Smooth muscle cell of the brain vasculature (primary cell): Measurements from ENCODE around the gene PLSCR5.
A peak's percentile ranks its signal among the peaks of the same experiment; 100 is the strongest.

ENCODE experiments used
- DNase-seq: peaks from one replicate; pipeline ENCODE4 v3.0.0-alpha.2; 2012; ENCODE audit warnings: low read depth, low spot score

Gene PLSCR5

DNA sequence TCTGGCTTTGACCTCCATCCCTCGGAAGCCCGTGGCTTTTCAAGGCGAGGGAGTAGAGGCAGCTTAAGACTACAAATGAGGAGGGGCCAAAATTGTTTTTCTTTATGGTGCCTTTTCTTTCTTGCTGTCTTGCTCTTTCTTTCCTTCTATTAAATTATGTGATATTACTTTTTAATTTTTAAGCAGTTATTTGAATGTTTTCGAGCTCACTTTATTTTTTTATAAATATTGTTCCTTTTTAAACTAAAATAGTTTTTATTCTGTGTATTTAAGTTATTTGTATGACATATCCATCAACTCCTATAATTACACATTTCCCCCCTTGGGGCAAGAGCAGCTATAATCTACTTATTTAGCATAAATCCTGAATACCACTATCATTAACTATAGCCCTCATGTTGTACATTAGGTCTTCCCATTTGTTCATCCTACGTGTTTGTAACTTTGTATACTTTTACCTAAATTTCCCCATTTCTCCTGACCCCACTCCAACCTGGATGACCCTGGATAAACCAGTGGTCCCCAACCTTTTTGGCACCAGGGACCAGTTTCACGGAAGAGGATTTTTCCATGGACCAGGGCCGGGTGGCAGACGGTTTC is 60.1 kb downstream of the PLSCR5 start:
- no peak for DNase-seq

DNA sequence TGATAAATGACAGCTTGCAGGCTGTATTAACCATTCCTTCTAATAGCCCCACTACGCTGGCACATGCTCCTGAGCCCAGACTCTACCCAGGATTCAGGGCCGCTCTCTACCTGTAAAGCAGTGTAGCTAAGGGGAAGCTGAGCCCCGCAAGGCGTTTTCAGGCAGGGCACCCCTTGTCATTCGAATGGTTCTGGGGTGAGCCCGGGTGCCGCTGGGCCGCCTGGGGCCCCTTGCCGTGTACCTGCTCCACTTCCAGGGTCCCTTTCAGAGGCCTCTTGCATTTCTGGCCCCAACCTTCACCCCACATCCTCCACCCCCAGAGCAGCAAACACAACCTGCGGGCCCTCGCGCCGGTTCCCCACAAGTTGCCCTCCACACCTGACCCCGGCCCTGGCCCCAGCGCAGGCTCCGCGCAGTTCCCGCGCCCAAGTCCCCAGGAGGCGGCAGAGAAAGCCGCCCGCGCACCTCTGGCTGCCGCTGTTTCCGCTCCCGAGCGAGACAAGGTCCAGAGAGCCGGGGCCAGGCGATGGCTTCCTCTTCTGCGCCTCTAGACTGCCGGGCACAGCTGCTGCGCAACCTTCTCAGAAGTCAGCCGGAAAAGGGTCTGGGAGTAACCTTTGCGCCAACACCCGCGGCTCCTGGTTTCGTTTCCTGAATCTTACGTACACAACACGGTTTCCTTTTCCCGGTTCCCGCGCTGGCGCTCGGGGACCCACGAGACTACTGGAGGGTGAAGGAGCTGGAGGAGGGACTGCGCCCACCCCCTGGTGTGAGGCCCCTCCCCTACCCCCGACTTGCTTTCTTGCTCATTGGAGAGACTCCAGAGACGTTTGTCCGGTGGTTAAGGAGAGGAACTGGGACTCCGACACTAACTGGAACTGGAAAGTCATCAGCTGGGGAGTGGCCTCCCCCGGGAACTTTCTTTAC is 60.9 kb downstream of the PLSCR5 start, which contains the start of gene PLSCR1:
PLSCR1 (minus strand) TSS at position 606 of the 927 bp plus-strand sequence. CDS start 8,055 bp downstream, outside the sequence.
- DNase-seq: peak; percentile 92

DNA sequence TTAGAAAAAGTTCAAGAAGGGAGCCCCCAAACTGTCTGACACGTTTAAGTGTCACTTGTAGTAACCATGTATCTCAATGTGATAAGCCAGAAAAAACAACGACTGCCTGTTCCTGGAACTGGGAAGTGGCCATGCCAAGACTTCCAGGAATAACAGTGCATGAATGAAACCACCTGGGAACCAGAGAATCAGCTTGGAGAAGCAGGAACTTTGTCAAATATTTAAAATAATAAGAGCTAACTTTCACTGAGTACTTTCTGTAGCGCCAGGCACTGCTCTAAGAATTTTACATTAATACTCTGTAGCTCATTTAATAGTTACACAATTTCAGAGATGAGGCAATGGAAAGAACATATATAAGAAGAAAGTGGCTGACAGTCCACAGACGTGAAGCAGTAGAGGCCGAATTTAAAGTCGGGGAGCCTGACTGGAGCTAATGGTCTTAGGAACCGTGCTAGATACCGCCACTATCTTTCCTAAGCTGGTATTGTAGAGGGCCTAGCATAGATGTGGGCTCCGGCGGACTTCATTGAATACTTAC is 61.6 kb downstream of the PLSCR5 start:
- DNase-seq: no peak

DNA sequence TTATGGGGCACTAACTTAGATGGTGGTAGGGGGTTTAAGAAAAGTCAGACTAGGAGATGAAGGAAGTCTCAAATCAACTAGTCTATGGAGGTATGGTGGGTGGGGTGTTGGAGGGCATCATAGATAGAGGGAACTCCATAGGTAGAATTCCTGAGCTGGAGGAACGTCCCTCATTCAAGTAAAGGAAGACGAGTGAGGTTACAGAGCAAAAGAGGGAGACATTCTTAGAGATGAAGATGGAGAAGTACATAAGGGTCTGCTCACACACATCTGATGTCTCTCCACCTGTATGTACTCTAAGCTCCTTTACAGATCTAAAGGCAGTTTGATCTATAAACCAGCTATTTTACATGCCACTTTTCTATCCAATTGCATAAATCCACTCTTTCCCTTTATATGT is 62.2 kb downstream of the PLSCR5 start:
- DNase-seq: no peak

DNA sequence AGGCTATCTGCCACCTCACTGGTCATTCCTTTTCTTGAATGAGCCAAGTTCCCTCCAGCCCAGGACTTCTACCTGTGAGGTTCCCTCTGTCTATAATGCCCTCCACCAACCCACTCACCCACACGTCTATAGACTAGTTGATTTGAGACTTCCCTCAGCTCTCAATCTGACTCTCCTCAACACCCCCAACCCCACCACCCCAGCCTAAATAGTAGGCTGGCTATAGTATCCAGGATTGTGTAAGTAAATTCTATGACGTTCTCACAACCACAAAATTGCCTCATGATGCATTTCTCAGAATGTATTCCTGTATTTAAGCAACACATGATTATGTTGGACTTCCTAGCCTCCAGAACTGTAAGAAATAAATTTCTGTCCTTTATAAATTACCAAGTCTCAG is 63.0 kb downstream of the PLSCR5 start:
- no peak for DNase-seq

DNA sequence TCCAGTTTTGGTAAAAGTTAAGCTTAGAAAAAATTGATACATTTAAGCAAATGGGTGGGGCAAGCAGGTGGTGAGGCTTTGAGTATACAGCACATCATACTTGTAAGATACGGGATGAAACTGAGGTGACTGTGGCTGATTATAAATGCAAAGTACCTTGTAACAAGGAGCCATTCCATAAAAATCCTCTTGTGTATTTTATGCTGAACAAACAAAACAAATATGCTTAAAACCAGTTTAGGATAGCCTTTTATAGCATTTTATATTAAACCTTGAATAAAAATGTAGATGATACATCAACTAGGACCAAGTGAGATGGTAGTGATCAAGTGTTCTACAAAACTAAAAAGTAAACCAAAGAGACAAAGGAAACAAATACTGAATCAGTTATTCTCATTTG is 64.2 kb downstream of the PLSCR5 start:
- DNase-seq: no peak

DNA sequence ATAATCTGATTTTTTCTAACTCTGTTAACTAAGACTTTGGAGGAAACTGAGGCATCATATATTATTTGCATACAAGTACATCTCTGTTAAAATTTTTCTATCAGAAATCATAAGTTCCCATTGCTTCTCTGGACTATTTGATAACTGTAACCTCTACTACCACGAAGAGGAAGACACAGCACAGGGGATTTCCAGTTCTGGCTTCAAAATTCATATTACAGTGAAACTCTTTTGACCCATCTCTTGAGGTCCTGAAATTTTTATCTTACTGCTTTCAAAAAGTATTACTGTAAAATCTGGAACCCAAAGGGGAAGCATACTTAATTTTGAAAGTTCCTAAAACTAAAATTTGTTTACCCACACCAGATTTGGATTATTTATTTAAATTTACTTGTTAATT is 64.9 kb downstream of the PLSCR5 start:
- no peak for DNase-seq

DNA sequence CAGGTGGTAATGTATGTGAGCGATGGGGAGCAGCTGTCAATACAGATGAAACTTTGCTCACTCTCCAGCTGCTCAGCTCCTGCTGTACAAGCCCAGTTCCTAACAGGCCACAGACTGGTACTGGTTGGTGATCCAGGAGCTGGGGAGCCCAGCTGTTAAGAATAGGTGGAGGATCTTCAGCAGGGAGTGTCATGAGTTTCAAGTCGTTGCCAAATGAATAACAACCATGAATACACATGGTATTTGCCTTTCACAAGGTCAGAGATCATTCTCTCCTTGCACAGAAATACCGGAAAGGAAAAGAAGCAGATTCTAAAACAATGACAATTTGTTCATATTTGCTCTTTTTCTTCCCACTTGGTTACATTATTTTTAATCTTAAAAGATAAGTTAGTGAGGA is 65.8 kb downstream of the PLSCR5 start:
- no peak for DNase-seq

DNA sequence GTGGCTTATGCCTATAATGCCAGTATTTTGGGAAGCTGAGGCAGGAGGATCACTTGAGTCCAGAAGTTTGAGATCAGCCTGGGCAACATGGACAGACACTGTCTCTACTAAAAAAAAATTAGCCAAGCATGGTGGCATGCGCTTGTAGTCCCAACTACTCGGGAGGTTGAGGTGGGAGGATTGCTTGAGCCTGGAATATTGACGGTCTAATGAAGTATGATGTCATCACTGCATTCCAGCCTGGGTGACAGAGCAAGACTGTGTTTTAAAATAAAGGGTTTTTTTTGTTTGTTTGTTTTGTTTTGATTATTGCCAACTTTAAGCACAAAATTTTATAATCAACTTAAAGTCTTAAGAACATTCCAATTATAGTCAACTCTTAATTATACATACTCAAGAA is 67.5 kb downstream of the PLSCR5 start:
- DNase-seq: no peak

DNA sequence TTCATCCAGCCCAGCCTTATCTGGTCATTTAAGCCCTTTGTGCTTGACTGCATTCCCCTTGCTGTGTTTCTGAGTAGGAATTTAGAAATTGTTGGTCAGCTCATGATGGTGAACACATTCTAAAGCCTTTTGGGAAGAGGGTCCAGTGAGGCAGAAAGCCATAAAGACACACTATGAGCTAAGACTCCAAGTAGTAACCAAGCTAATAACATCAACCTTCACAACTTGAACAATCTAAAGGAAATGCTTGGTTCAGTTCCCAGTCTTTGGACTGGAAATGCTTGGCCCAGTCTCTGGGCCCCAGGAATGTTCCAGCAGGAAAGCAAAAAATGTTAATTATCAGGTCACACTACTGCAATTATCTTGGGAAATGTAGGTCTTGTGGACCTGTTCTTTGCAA is 68.5 kb downstream of the PLSCR5 start:
- no peak for DNase-seq
